HG03565 (cell line): ENCODE results near the gene SMIM1.
"Not testable (repeated sequence)": the region's sequence is repeated elsewhere in the genome, so short reads cannot be mapped to it uniquely, and the experiment has no call there.

Experiments used
- ATAC-seq: cut with Tn5 transposase; IDR thresholded peaks from one replicate; pipeline ENCODE4 v1.9.1; 2021; ENCODE audit warnings: mild to moderate bottlenecking, moderate library complexity; ENCODE audit not compliant: unreplicated experiment

SMIM1 gene

GRCh38 chr1:3789421-3790300 is 17.1 kb downstream of the SMIM1 start:
- no peak for ATAC-seq

- no peak for ATAC-seq
Observed at GRCh38 chr1:3790500-3790923, 18.0 kb downstream of the SMIM1 start.

GRCh38 chr1:3790952-3791351 is 18.4 kb downstream of the SMIM1 start:
- ATAC-seq = no peak

- ATAC-seq = peak; percentile 4
Observed at GRCh38 chr1:3795453-3796214, 23.1 kb downstream of the SMIM1 start.

- peak; percentile 91 for ATAC-seq
Observed at GRCh38 chr1:3796215-3797061, 23.9 kb downstream of the SMIM1 start, which contains the start of gene LRRC47. LRRC47 (minus strand) TSS chr1:3796498; CDS start chr1:3796476, 22 bp downstream.

GRCh38 chr1:3799976-3800685 is 27.6 kb downstream of the SMIM1 start:
- ATAC-seq = no peak

- not testable (repeated sequence) for ATAC-seq
Observed at GRCh38 chr1:3800795-3801194, 28.2 kb downstream of the SMIM1 start.

GRCh38 chr1:3803905-3804626 is 31.5 kb downstream of the SMIM1 start:
- ATAC-seq = no peak

GRCh38 chr1:3804627-3804944 is 32.0 kb downstream of the SMIM1 start:
- not testable (repeated sequence) for ATAC-seq

- no peak for ATAC-seq
Observed at GRCh38 chr1:3805038-3805437, 32.5 kb downstream of the SMIM1 start.

GRCh38 chr1:3807769-3808168 is 35.2 kb downstream of the SMIM1 start:
- ATAC-seq = no peak

GRCh38 chr1:3809680-3810079 is 37.1 kb downstream of the SMIM1 start:
- no peak for ATAC-seq

- not testable (repeated sequence) for ATAC-seq
Observed at GRCh38 chr1:3810149-3810761, 37.7 kb downstream of the SMIM1 start.

GRCh38 chr1:3811595-3811911 is 39.0 kb downstream of the SMIM1 start:
- ATAC-seq = no peak

GRCh38 chr1:3814065-3814464 is 41.5 kb downstream of the SMIM1 start:
- no peak for ATAC-seq

- ATAC-seq = no peak
Observed at GRCh38 chr1:3814771-3815561, 42.4 kb downstream of the SMIM1 start.

- ATAC-seq = no peak
Observed at GRCh38 chr1:3816331-3817137, 44.0 kb downstream of the SMIM1 start.
